Thoracic aorta (tissue), 2 donors: ENCODE measurements around the gene RPS15. TPM values are rescaled to one million over a fixed set of nuclear protein-coding genes. Genes with fewer than 3 reads are reported as not detected.

Experiments used
- ATAC-seq: fragments of 150-250 bp; one replicate; pipeline ENCODE4 v1.8.0; 2017; ENCODE audit warnings: low read depth; ENCODE audit not compliant: insufficient number of reproducible peaks, low FRiP score
- DNase-seq: peaks from one replicate; pipeline ENCODE4 v3.0.0-alpha.2; 2020; ENCODE audit warnings: low spot score
- H3K27ac ChIP-seq, 2 donors: fragments of 200-600 bp; sonication (generic); 1 replicate in 1 of 2; 2 replicates in 1 of 2; pipeline ENCODE4 v1.5.1; 2016; ENCODE audit warnings: mild to moderate bottlenecking in 2 of 2, moderate library complexity in 2 of 2
- H3K27me3 ChIP-seq: fragments of 200-600 bp; sonication (generic); replicated peaks from 2 replicates; pipeline ENCODE4 v1.6.0; 2016; ENCODE audit warnings: mild to moderate bottlenecking; ENCODE audit not compliant: insufficient read depth
- H3K36me3 ChIP-seq: fragments of 200-600 bp; sonication (generic); one replicate; pipeline ENCODE4 v1.5.1; 2016
- H3K4me1 ChIP-seq, 2 donors: fragments of 200-600 bp; sonication (generic); 1 replicate in 1 of 2; 2 replicates in 1 of 2; pipeline versions ENCODE4 v1.5.1 to v1.6.0; 2016; ENCODE audit warnings: low read depth in 2 of 2, mild to moderate bottlenecking in 1 of 2; ENCODE audit not compliant: control insufficient read depth in 1 of 2
- H3K4me3 ChIP-seq: fragments of 200-600 bp; sonication (generic); 2 replicates; pipeline ENCODE4 v1.5.1; 2016; ENCODE audit warnings: mild to moderate bottlenecking
- H3K9me3 ChIP-seq: fragments of 200-600 bp; sonication (generic); 2 replicates; pipeline ENCODE4 v1.5.1; 2016
- CTCF ChIP-seq: fragments of 200-600 bp; sonication (generic); IDR thresholded peaks from one replicate; pipeline ENCODE4 v1.5.1; 2019; ENCODE audit warnings: antibody characterized with exemption
- total RNA-seq, 2 donors: library from RNA; depleted of rRNA; stranded (reverse); fragments of >200 nt; gene quantifications; one replicate each; pipeline versions ENCODE4 v1.1.0 to v1.2.3, GENCODE V29; 2016

RPS15 gene
- total RNA-seq, 2 donors from 2014 or later, result 1,512 to 2,119 TPM

GRCh38 chr19:1482361-1483130 lies 44.4 kb downstream of the RPS15 start:
- Histone ChIP-seq H3K27ac (no peak overlapping the region), H3K27me3 (no peaks in the 10 kb centered on the region), H3K4me3 (no peak overlapping the region), H3K36me3 (no peaks in the 10 kb centered on the region), H3K9me3 (no peaks in the 10 kb centered on the region), H3K4me1 (peaks cover 6 to 15% of the 10 kb centered on the region in 2 donors)
- no peak for TF ChIP-seq CTCF
- ATAC-seq (no peak), DNase-seq (no peak)

GRCh38 chr19:1483131-1483978 lies 45.2 kb downstream of the RPS15 start:
- Histone ChIP-seq H3K27me3 (no peaks in the 10 kb centered on the region), H3K27ac (no peak overlapping the region), H3K4me1 (peaks cover under 1 to 9% of the 10 kb centered on the region in 2 donors), H3K4me3 (no peak overlapping the region), H3K9me3 (no peaks in the 10 kb centered on the region), H3K36me3 (no peaks in the 10 kb centered on the region)
- ATAC-seq, result no peak
- DNase-seq, result no peak
- TF ChIP-seq CTCF, result no peak

GRCh38 chr19:1483979-1484428 lies 45.8 kb downstream of the RPS15 start:
- no peaks in the 10 kb centered on the region for H3K27me3 ChIP-seq
- H3K4me3 ChIP-seq, result no peak overlapping the region
- no peaks in the 10 kb centered on the region for H3K36me3 ChIP-seq
- DNase-seq, result no peak
- no peak for TF ChIP-seq CTCF
- no peak for ATAC-seq
- H3K4me1 ChIP-seq, result peaks cover 0 to 5% of the 10 kb centered on the region in 2 donors
- H3K27ac ChIP-seq, result no peak overlapping the region
- H3K9me3 ChIP-seq, result no peaks in the 10 kb centered on the region

GRCh38 chr19:1486720-1487575 lies 48.8 kb downstream of the RPS15 start:
- Histone ChIP-seq H3K27ac (no peak overlapping the region), H3K27me3 (no peaks in the 10 kb centered on the region), H3K4me1 (peaks cover 6 to 17% of the 10 kb centered on the region in 2 donors), H3K36me3 (no peaks in the 10 kb centered on the region), H3K9me3 (no peaks in the 10 kb centered on the region), H3K4me3 (no peak overlapping the region)
- TF ChIP-seq CTCF, result no peak
- DNase-seq (no peak), ATAC-seq (no peak)
